HG03139 (cell line): Measurements from ENCODE around the gene PLA1A.

ENCODE experiments used
- ATAC-seq: cut with Tn5 transposase; IDR thresholded peaks from one replicate; pipeline ENCODE4 v1.9.1; 2021; ENCODE audit not compliant: unreplicated experiment

PLA1A gene

GRCh38 chr3:119608405-119609000 is 10.8 kb downstream of the PLA1A start:
- no peak for ATAC-seq

GRCh38 chr3:119609301-119609700 is 11.6 kb downstream of the PLA1A start:
- no peak for ATAC-seq

GRCh38 chr3:119611664-119612063 is 14.0 kb downstream of the PLA1A start:
- ATAC-seq: no peak

GRCh38 chr3:119613201-119613600 is 15.5 kb downstream of the PLA1A start:
- no peak for ATAC-seq

- ATAC-seq: no peak
These were observed 16.2 kb downstream of the PLA1A start for GRCh38 chr3:119613872-119614271.

- no peak for ATAC-seq
These were observed 18.4 kb downstream of the PLA1A start for GRCh38 chr3:119616056-119616455.

- ATAC-seq: no peak
These were observed 21.4 kb downstream of the PLA1A start for GRCh38 chr3:119619094-119619493.

GRCh38 chr3:119620899-119621298 is 23.2 kb downstream of the PLA1A start:
- ATAC-seq: no peak

GRCh38 chr3:119624002-119624720 is 26.5 kb downstream of the PLA1A start:
- ATAC-seq: no peak

GRCh38 chr3:119625451-119626153 is 27.9 kb downstream of the PLA1A start:
- no peak for ATAC-seq

- ATAC-seq: no peak
These were observed 28.5 kb downstream of the PLA1A start for GRCh38 chr3:119626196-119626595.

GRCh38 chr3:119627461-119627860 is 29.8 kb downstream of the PLA1A start:
- no peak for ATAC-seq

GRCh38 chr3:119628390-119628789 is 30.7 kb downstream of the PLA1A start:
- peak; percentile 43 for ATAC-seq

- ATAC-seq: peak; percentile 18
These were observed 31.2 kb downstream of the PLA1A start for GRCh38 chr3:119628816-119629445.

GRCh38 chr3:119630128-119630879 is 32.6 kb downstream of the PLA1A start:
- ATAC-seq: no peak

- no peak for ATAC-seq
These were observed 33.2 kb downstream of the PLA1A start for GRCh38 chr3:119630880-119631329.

GRCh38 chr3:119631516-119631915 is 33.8 kb downstream of the PLA1A start:
- no peak for ATAC-seq

GRCh38 chr3:119632216-119632615 is 34.5 kb downstream of the PLA1A start:
- no peak for ATAC-seq

- ATAC-seq: no peak
These were observed 35.1 kb downstream of the PLA1A start for GRCh38 chr3:119632829-119633228.

GRCh38 chr3:119635719-119636118 is 38.0 kb downstream of the PLA1A start:
- ATAC-seq: no peak

- no peak for ATAC-seq
These were observed 38.6 kb downstream of the PLA1A start for GRCh38 chr3:119636249-119636648.
